BJ (cell line): ENCODE results near the gene P3H4. TPM values are rescaled to one million over a fixed set of nuclear protein-coding genes. Genes with fewer than 3 reads are reported as not detected.
A peak's percentile ranks its signal among the peaks of the same experiment; 100 is the strongest.

Experiments
- CTCF ChIA-PET: fragments of 350-600 bp; formaldehyde crosslinking; extraction: SDS; loops from one replicate; lab custom pipeline; 2021; ENCODE audit warnings: antibody characterized with exemption, inconsistent platforms; lab: Yijun Ruan, JAX
- POLR2A ChIA-PET: fragments of 300-600 bp; sonication (Branson Sonifier 250); formaldehyde crosslinking; extraction: SDS; loops from one replicate; lab custom pipeline; 2021; ENCODE audit warnings: antibody characterized with exemption; lab: Charles Lee
- DNase-seq: peaks from one replicate; pipeline ENCODE4 v3.0.0-alpha.2; 2011; ENCODE audit warnings: low read depth
- H3K27me3 ChIP-seq: 2 replicates; pipeline ENCODE4 v1.6.0; 2011; ENCODE audit warnings: low read length; ENCODE audit not compliant: control insufficient read depth, insufficient read depth
- H3K36me3 ChIP-seq: 2 replicates; pipeline ENCODE4 v1.5.1; 2011; ENCODE audit warnings: low read length; ENCODE audit not compliant: control insufficient read depth, insufficient read depth
- H3K4me3 ChIP-seq: 2 replicates; pipeline ENCODE4 v1.5.1; 2011; ENCODE audit warnings: low read depth, mild to moderate bottlenecking, control low read depth, low read length
- CTCF ChIP-seq: IDR thresholded peaks from 2 replicates; pipeline ENCODE4 v1.5.1; 2011; ENCODE audit warnings: low read depth, mild to moderate bottlenecking, control low read depth, inconsistent platforms, low read length, moderate library complexity; ENCODE audit not compliant: insufficient read depth
- polyA plus RNA-seq: library from polyadenylated mRNA; depleted of rRNA; stranded (reverse); fragments of >200 nt; gene quantifications from 2 replicates; pipeline ENCODE4 v1.2.3, GENCODE V29; 2011

Gene P3H4
- polyA plus RNA-seq, 1 experiment = 82.8 TPM

- TF ChIP-seq CTCF = no peak
- ChIA-PET POLR2A (no interaction called here), CTCF (interaction anchor here (1.3 to 1.5 kb wide), 3 partner anchors 27 to 118 kb away, joined by 3 to 5 read pairs (median 3); partner anchors contain the start of gene JUP)
- H3K4me3 ChIP-seq = peak overlapping the region; percentile 88
- H3K27me3 ChIP-seq = no peaks in the 10 kb centered on the region
- H3K36me3 ChIP-seq = peaks cover 16% of the 10 kb centered on the region
- DNase-seq = no peak
These were observed 2.4 kb upstream of the P3H4 start for GRCh38 chr17:41814195-41814594.

DNA sequence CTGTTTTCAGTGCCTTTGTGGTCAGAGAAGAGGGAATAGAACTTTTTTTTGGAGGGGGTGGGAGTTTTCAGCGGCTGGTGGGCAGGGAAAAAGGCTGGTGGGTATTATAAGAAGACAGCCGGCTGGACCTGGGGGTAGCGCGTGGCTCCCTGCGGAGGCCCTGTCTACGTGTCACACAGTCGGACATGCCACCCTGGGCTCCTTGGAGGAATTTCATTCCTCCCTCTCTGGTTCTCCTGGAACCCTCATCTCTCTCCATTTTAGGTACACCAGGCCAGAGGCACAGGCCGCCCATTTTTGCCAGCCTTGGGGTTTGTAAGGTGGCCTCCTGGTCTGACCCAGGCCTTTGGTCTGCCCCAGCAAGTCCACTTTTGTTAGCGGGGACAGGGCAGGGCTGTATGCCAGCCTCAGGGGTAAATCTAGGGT, 2.0 kb upstream of the P3H4 start:
- TF ChIP-seq CTCF = no peak
- no peaks in the 10 kb centered on the region for H3K27me3 ChIP-seq
- CTCF ChIA-PET = interaction anchor here (1.5 to 4.4 kb wide), 2 partner anchors 12 to 27 kb away, joined by 5 to 36 read pairs; partner anchors contain the start of gene JUP
- POLR2A ChIA-PET = no interaction called here
- DNase-seq = no peak
- peaks cover 13% of the 10 kb centered on the region for H3K36me3 ChIP-seq
- peak overlapping the region; percentile 88 for H3K4me3 ChIP-seq

- Histone ChIP-seq H3K27me3 (no peaks in the 10 kb centered on the region), H3K36me3 (peaks cover 10% of the 10 kb centered on the region), H3K4me3 (peak overlapping the region; percentile 88)
- no peak for DNase-seq
- CTCF ChIA-PET = interaction anchor here (1.2 to 4.4 kb wide), 2 partner anchors 12 to 76 kb away, joined by 5 to 36 read pairs; no protein-coding TSS in a partner anchor
- TF ChIP-seq CTCF = no peak
- POLR2A ChIA-PET = no interaction called here
These were observed 1.5 kb upstream of the P3H4 start for GRCh38 chr17:41813152-41813680.

- POLR2A ChIA-PET = interaction anchor here (0.7 kb wide), 2 partner anchors 23 to 73 kb away, joined by 3 read pairs; no protein-coding TSS in a partner anchor
- no peak for TF ChIP-seq CTCF
- no peak for DNase-seq
- Histone ChIP-seq H3K27me3 (no peaks in the 10 kb centered on the region), H3K36me3 (peaks cover 10% of the 10 kb centered on the region), H3K4me3 (peak within 1 kb of the TSS; percentile 88)
- CTCF ChIA-PET = interaction anchor here (0.7 to 4.4 kb wide), 6 partner anchors 11 to 1152 kb away, joined by 3 to 36 read pairs (median 4); partner anchors contain the start of gene KLHL11
These were observed 817 bp upstream of the P3H4 start, which contains the start of gene FKBP10 for GRCh38 chr17:41812381-41813151. TSS of gene FKBP10 (plus strand) at chr17:41813004. CDS start at chr17:41813035, 31 bp downstream.
